DMS153 (cell line): ENCODE measurements around the gene CPXM1.
"Not testable (repeated sequence)": the region's sequence is repeated elsewhere in the genome, so short reads cannot be mapped to it uniquely, and the experiment has no call there.

ENCODE experiments used
- DNase-seq: peaks from one replicate; lab custom pipeline; 2025; lab: John Stamatoyannopoulos, UW

Gene CPXM1

DNA sequence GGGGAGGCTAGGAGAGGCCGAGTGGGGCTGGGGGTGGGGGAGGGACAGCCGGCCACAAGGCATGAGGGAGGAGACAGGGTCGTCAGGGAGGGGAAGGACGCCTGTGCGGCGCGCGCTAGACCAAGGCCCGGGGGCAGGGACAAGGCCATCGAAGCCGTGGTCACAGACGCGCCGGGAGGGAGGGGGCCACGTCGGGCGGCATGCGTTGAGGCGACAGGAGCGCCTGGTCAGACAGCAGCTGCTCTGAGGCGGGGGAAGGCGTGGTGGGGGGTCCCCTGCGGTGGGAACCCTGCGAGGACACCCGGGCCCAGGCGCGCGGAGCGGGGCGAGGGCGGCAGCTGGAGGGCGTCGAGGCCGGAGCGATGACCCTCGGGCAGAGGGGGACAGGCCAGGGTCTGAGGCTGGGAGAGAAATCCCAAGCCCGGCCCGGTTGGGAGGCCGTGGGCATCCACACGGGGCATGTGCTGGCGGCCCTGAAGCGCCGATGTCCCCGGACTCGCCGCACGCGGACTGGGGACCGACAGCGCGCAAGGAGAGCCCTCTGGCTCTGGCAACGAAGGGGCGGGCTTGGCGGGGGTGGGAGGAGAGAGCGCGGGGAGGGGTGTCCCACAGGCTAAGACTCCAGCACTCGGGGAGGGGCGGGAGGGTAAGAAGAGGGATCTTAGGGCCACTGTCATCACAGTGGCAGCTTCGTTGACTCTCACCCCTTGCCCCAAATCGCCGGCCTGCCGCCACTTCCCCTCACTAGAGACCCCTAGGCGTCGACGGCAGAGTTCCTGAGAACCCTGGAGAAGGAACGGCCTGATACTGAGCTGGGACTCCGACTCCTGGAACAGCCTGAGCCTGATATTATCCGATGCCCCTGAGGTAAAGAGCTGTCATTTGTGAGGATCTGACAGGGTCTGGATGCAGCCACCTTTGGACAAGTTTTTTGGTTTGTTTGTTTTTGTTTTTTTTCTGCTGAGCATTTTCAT is 20.8 kb upstream of the CPXM1 start:
- DNase-seq: no peak

DNA sequence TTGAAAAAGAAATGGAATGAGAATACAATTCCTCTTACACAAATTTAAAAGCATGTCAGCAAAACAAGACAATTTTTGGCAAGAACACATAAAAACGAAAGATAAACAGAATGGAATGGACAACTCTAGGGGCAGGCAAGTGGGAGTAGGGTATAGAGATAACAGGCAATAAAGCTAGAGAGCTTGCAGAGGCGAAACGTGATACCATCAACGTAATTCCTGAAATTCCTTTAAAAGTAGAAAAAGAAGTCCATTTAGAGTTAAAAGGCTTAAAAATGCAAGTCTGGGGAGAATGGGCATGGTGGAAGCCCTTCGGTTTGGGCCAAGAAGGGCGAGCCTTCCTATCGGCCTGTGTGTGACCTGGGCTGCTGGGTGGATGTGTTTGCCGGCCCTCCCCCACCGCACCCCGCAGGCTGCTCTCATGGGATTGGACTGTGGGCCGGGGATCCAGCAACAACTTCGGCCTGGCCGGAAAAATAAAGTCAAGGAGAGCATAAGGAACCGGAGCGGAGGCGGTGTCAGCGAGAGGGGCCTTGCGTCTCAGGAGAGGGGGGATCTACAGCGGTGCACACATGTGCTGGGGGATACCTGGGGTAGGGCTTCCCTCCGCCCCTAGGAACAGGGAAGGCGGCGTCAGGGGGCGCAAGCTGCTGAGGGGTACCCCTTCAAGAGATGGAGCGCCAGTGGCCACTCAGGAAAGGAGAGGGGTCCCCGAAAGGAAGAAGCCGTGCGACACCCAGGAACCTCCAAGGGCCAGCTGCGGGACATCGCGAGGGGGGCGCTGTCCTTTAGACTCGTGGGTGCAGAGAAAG is 19.9 kb upstream of the CPXM1 start:
- no peak for DNase-seq

GRCh38 chr20:2817891-2818595 is 17.6 kb upstream of the CPXM1 start:
- DNase-seq: no peak

DNA sequence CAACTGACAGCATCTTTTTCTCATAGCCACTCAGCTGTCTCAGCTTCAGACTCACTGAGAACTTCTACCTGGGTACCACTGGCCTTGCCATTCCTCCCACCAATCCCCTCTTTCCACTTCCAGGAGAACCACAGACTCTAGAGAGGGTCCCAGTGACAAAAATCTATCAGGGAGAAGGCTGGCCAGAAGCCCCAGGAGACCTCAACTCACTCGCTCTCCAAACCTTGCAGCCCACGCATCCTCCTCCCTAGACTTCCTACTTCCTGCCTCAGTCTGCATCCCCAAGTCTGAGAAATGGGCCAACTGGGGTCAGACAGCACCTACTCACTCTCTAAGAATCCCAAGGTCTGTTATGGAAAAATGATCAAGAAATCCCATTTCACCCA is 16.9 kb upstream of the CPXM1 start:
- DNase-seq: no peak

- no peak for DNase-seq
These were observed 16.3 kb upstream of the CPXM1 start for GRCh38 chr20:2816583-2817340.

DNA sequence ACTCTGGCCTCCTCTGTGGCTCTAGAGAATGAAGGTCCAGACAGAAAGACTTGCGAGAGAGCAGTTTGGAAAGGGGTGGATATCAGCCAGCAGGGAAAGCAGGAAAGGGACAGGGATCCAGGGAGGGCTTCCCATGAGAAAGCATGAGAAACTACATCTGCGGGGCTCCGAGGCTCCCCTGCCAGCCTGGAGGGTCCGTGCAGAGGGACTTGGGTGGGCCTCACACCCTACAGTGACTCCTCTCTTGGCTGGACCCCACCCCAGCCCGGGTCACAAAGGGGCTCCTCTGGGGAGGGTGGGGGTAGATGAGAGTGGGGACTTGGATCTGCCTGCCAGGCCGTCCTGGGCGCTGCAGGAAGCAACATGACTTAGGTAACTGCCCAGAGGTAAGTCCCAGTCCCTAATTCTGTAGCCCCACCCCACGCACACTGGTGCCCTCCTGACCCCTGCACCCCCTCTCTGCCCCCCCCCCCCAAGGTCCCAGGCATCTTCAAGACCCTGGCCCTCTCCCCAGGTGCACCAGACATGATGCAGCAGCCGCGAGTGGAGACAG is 15.7 kb upstream of the CPXM1 start, which contains the start of gene TMEM239:
TSS of gene TMEM239 (plus strand) at position 335 of the 553 bp plus-strand sequence. CDS start at position 526, 191 bp downstream.
- no peak for DNase-seq

DNA sequence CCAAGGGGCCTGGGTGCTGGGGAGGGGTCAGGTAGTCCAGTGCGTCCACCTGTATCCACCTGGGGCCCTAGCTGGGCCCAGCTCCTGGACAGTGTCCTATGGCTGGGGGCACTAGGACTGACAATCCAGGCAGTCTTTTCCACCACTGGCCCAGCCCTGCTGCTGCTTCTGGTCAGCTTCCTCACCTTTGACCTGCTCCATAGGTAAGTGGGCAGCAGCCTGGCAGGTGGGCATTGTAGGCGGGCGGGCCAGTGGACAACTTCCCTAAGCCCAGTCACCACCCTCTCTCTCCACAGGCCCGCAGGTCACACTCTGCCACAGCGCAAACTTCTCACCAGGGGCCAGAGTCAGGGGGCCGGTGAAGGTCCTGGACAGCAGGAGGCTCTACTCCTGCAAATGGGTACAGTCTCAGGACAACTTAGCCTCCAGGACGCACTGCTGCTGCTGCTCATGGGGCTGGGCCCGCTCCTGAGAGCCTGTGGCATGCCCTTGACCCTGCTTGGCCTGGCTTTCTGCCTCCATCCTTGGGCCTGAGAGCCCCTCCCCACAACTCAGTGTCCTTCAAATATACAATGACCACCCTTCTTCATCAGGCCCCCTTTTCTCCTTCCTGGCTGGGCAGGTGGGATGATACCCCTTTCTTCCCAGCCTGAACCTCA is 14.9 kb upstream of the CPXM1 start:
- no peak for DNase-seq

DNA sequence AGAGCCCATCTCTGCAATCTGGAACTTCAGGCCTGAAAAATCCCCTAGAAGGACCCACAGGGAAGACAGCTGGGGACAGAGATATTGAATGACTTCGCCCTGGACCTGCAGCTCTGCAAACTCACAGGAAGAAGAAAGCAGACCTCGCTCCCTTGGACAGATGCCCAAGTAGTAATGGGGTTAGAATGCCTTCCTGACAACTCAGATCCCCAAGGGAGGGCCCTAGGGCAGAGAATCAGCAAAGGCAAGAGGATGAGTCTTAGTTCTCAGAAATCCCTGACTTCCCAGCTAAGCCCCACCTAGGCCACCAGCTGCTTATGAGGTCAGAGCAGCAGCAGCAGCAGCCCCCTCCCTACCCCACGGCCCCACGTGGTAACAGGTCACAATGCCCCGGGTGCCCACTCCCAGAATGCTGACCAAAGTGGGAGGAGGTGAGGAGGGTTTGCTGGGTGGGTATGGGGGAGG is 14.2 kb upstream of the CPXM1 start, which contains the start of gene C20orf141:
TSS of gene C20orf141 (plus strand) at position 401 of the 465 bp plus-strand sequence. CDS start 198 bp downstream, outside the sequence.
- DNase-seq: no peak

DNA sequence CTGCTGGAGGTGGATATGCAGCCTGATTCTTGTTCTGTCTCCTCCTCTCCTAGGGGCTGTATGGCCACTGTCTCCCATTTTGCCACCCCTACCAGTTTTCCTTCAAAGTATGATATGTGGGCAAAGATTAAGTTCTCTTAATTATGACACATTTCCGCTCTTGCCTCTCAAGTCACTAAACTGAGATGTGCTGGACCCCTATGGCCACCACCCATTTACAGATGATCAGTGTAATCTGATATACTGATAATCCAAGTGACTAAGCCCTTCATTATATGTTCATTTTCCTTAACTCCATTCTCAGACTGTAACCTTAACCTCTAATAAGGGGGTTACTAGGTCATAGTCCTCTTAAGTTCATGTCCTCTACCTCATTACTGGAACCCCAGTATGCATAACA is 13.6 kb upstream of the CPXM1 start:
- DNase-seq: no peak

DNA sequence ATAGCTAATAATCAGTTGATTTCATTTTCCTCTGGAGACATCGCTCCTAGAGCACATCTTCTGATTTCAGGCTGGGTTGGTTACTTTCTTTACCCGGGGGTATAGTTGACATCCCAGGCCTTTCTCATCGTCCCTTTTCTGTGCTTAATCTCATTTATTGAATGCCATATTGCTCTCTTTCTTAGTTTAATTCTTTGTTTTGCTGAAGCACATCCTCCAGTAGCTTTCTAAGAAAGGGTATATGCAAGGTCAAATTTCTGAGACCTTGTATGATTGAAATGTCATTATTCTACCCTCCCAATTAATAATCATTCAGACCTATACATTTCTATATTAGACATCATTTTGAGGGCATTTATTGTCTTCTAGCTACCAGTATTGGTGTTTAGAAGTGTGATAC is 11.8 kb upstream of the CPXM1 start:
- no peak for DNase-seq

DNA sequence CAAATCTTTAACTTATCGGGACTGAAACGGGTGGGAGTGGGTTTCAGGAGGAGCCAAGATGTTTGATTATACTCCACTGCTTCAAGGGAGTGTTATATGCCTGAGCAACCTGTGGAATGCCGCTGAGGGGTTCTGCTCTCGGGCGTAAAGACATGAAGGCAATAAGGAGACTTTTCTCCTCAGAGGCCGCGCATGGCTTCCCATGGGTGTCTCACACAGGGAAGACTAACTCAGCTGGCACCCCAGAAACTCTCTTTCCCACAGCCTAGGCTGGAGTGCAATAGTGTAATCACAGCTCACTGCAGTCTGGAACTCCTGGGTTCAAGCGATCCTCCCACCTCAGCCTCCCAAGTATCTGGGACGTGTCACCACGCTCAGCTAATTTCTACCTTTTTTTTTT is 9.3 kb upstream of the CPXM1 start:
- DNase-seq: no peak

DNA sequence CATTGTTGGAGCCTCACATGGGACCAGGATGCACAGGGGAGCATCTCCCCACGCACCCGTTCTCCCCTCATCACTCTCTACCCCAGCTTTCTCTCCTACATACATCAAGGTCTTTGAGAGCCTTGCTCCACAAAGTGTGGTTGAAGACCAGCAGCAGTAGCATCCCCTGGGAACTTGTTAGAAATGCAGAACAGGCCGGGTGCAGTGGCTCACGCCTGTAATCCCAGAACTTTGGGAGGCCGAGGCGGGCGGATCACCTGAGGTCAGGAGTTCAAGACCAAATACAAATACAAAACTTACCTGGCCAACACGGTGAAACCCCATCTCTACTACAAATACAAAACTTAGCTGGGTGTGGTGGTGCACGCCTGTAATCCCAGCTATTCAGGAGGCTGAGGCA is 7.5 kb upstream of the CPXM1 start:
- not testable (repeated sequence) for DNase-seq

GRCh38 chr20:2807019-2807418 is 6.6 kb upstream of the CPXM1 start:
- DNase-seq: no peak

DNA sequence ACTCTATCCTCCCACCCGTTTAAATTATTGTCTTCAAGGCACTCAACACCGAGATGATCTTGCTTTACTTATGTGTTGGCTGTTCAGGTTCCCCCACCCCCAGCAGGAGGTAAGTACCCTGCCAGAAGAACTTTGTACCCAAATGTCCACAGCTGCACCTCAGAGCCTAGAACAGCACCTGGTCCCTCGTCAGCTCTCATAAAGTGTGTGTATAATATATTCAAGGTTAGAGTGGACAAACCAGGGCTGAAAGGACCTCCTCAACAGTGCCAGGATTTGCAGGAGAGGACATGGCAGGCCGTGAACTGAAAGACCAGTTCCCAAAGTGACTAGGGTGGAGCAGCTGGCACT is 5.9 kb upstream of the CPXM1 start:
- no peak for DNase-seq

- DNase-seq: no peak
These were observed 5.4 kb upstream of the CPXM1 start for GRCh38 chr20:2805689-2806350.

DNA sequence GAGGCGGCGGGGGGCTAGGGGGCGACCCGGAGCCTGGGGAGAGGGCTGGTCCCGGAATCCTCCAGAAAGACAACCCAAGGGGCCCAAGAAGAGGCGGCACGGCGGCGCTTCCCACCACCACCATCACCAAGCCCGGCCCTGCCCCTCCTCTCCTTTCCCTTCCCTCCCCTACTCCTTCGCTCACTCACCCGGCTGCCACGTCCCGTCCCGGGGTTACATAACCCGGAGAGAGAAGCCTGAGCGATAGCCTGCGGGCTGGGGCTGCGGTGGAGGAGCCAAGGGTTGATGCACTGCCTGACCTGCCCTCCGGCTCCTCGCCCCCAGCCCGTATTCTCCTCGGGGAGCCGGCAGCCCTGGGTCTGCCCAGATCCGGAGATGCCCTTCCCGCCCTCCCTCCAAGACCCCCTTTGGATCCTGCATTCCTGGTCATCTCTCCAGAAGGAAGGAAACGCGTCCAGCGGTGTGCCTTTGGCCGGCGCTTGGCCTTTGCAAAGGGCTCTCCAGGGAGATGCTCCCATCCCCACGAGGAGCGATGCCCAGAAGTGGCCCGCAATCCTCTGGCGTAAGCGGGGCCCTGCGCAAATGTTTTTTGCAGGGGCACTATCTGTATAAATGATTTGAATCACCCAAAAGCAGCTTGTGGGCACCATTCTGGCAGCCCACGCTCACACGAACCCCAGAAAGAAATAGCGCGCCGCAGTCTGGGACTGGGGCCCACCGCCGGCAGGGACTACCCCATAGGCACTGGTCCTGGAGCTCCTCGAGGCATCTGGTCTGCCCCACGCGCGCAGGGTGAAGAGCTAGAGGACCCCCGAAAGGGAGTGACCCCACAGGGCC is 4.6 kb upstream of the CPXM1 start:
- no peak for DNase-seq

- DNase-seq: no peak
These were observed 3.8 kb upstream of the CPXM1 start for GRCh38 chr20:2804041-2804828.

DNA sequence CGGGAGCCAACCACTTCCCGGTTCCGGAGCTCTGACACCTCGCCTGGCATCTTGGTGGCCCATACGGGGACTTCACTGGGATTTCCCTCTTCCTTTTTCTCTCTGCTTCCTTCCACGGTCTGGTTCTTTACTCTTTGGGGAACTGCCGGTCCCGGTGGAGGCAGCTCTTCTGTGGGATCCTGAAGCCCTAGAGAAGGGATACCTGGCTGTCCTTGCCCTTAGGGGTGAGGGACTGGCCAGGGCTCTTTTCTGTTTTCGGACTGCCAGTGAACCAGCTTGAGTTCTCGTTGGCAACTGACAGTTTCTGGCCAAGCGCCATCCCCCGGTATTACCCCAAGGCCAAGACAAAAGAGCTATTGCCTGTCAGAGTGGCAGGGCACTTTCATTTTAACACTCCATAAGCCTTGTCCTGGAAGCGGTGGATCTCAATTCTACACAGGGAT is 880 bp upstream of the CPXM1 start:
- no peak for DNase-seq
